WERI-Rb-1 (cell line): ENCODE results near the gene MYNN.

Experiments
- DNase-seq: peaks from one replicate; pipeline ENCODE4 v3.0.0-alpha.2; 2020
- H3K27ac ChIP-seq: fragments of 250-450 bp; sonication (Bioruptor Pico); 2 replicates; pipeline ENCODE4 v1.5.1; 2020; ENCODE audit warnings: mild to moderate bottlenecking, moderate library complexity
- H3K27me3 ChIP-seq: fragments of 250-450 bp; sonication (Bioruptor Pico); 2 replicates; pipeline ENCODE4 v1.5.1; 2021; ENCODE audit warnings: mild to moderate bottlenecking, low read depth, moderate library complexity; ENCODE audit not compliant: insufficient read depth, severe bottlenecking
- H3K36me3 ChIP-seq: fragments of 250-450 bp; sonication (Bioruptor Pico); 2 replicates; pipeline ENCODE4 v1.5.1; 2020; ENCODE audit warnings: mild to moderate bottlenecking, moderate library complexity
- H3K4me3 ChIP-seq: 2 replicates; pipeline ENCODE4 v1.5.1; 2011; ENCODE audit warnings: low read depth, mild to moderate bottlenecking, control low read depth, low read length
- H3K9me3 ChIP-seq: fragments of 250-450 bp; sonication (Bioruptor Pico); 2 replicates; pipeline ENCODE4 v1.5.1; 2021; ENCODE audit warnings: mild to moderate bottlenecking, moderate library complexity; ENCODE audit not compliant: severe bottlenecking
- CTCF ChIP-seq: IDR thresholded peaks from 2 replicates; pipeline ENCODE4 v1.5.1; 2011; ENCODE audit warnings: low read depth, mild to moderate bottlenecking, control low read depth, inconsistent platforms, low read length

MYNN gene

GRCh38 chr3:169787791-169788190 is 14.6 kb downstream of the MYNN start:
- Histone ChIP-seq H3K27me3 (no peaks in the 10 kb centered on the region), H3K36me3 (peaks cover 46% of the 10 kb centered on the region), H3K4me3 (no peak overlapping the region), H3K27ac (no peak overlapping the region), H3K9me3 (no peaks in the 10 kb centered on the region)
- no peak for TF ChIP-seq CTCF
- no peak for DNase-seq

GRCh38 chr3:169790219-169790618 is 17.0 kb downstream of the MYNN start:
- no peak for TF ChIP-seq CTCF
- H3K36me3 ChIP-seq: peaks cover 32% of the 10 kb centered on the region

GRCh38 chr3:169790687-169791429 is 17.7 kb downstream of the MYNN start:
- Histone ChIP-seq H3K36me3 (peaks cover 28% of the 10 kb centered on the region), H3K27me3 (no peaks in the 10 kb centered on the region), H3K4me3 (no peak overlapping the region), H3K27ac (no peak overlapping the region), H3K9me3 (no peaks in the 10 kb centered on the region)
- DNase-seq: no peak
- no peak for TF ChIP-seq CTCF

More at GRCh38 chr3:169790219-169790618, 17.0 kb downstream of the MYNN start:
- H3K27ac ChIP-seq: no peak overlapping the region
- H3K27me3 ChIP-seq: no peaks in the 10 kb centered on the region
- no peaks in the 10 kb centered on the region for H3K9me3 ChIP-seq
- no peak for DNase-seq
- no peak overlapping the region for H3K4me3 ChIP-seq

GRCh38 chr3:169792359-169792758 is 19.2 kb downstream of the MYNN start:
- TF ChIP-seq CTCF: no peak
- H3K9me3 ChIP-seq: no peaks in the 10 kb centered on the region
- no peaks in the 10 kb centered on the region for H3K27me3 ChIP-seq
- no peak for DNase-seq
- H3K27ac ChIP-seq: no peak overlapping the region
- H3K4me3 ChIP-seq: no peak overlapping the region
- H3K36me3 ChIP-seq: peaks cover 18% of the 10 kb centered on the region

- DNase-seq: no peak
- no peak overlapping the region for H3K4me3 ChIP-seq
- H3K27ac ChIP-seq: no peak overlapping the region
- TF ChIP-seq CTCF: no peak
- H3K9me3 ChIP-seq: no peaks in the 10 kb centered on the region
- no peaks in the 10 kb centered on the region for H3K27me3 ChIP-seq
- H3K36me3 ChIP-seq: peaks cover 16% of the 10 kb centered on the region
Measured at GRCh38 chr3:169804681-169805080, 31.5 kb downstream of the MYNN start.

- no peak overlapping the region for H3K27ac ChIP-seq
- no peaks in the 10 kb centered on the region for H3K9me3 ChIP-seq
- H3K27me3 ChIP-seq: no peaks in the 10 kb centered on the region
- no peak for DNase-seq
- peaks cover 3% of the 10 kb centered on the region; the same call in 1 of the 2 replicates for H3K36me3 ChIP-seq
- H3K4me3 ChIP-seq: no peak overlapping the region
- TF ChIP-seq CTCF: no peak
Measured at GRCh38 chr3:169809230-169809795, 36.1 kb downstream of the MYNN start.
